GM10248 (cell line): ENCODE results near the gene SPAG16.

Experiments
- CTCF ChIA-PET: fragments of 300-600 bp; sonication (Branson Sonifier 250); formaldehyde crosslinking; extraction: SDS; loops from one replicate; lab custom pipeline; 2021; ENCODE audit warnings: antibody characterized with exemption; lab: Yijun Ruan, JAX
- POLR2A ChIA-PET: fragments of 350-650 bp; sonication (Branson Sonifier 250); formaldehyde crosslinking; extraction: SDS; loops from one replicate; lab custom pipeline; 2020; ENCODE audit warnings: antibody characterized with exemption; lab: Yijun Ruan, JAX
- DNase-seq: peaks from one replicate; pipeline ENCODE4 v3.0.0; 2012; ENCODE audit errors: extremely low spot score
- TF ChIP-seq, protein P1 (sequence below): IDR thresholded peaks from 2 replicates; pipeline ENCODE4 v1.5.1; 2012; ENCODE audit warnings: mild to moderate bottlenecking, low read depth; ENCODE audit errors: extremely low read depth, missing control alignments, control extremely low read depth

SPAG16 gene

DNA sequence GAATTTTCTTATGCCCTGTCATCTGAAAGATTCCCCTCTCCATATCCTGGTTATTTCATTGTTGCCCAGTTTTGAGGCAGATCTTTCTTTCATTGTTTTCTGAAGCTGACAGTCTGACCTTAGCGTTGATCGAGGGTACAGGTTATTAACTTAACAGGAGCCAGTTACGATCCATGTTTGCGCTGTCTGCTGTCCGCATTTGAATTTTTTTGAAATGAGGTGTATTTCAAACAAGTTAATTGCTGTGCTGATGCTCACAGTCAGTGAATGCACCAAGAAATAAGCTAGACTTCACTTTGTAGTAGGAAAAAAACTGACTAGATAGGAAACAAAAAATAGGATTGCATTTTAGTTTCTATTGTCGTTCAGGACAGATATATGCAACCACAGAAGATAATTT is 34.8 kb upstream of the SPAG16 start:
- POLR2A ChIA-PET: no interaction called here
- DNase-seq: no peak
- TF ChIP-seq, protein P1, sequence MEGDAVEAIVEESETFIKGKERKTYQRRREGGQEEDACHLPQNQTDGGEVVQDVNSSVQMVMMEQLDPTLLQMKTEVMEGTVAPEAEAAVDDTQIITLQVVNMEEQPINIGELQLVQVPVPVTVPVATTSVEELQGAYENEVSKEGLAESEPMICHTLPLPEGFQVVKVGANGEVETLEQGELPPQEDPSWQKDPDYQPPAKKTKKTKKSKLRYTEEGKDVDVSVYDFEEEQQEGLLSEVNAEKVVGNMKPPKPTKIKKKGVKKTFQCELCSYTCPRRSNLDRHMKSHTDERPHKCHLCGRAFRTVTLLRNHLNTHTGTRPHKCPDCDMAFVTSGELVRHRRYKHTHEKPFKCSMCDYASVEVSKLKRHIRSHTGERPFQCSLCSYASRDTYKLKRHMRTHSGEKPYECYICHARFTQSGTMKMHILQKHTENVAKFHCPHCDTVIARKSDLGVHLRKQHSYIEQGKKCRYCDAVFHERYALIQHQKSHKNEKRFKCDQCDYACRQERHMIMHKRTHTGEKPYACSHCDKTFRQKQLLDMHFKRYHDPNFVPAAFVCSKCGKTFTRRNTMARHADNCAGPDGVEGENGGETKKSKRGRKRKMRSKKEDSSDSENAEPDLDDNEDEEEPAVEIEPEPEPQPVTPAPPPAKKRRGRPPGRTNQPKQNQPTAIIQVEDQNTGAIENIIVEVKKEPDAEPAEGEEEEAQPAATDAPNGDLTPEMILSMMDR: no peak
- CTCF ChIA-PET: interaction anchor here (1.4 kb wide), 1 partner anchor 1581 kb away, joined by 3 read pairs; no protein-coding TSS in a partner anchor

DNA sequence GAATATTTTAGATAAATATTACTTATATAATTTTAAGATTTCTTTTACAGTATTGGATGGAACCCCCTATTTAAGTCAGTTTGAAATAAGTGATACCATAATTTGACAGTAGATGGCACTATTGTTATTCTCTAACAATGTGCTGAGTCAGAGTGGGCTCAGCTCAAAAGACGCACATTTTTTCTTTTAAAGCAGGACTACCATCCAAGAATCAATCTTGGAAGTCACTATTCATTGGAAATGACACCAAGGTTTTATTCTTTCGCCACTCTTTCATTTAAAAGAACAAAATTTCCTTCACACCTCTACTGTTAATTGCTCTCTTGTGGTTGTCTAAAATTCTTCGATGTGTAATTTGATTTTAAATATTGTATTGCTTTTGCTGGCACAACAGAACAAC is 32.6 kb upstream of the SPAG16 start:
- peak; percentile 35 for DNase-seq
- POLR2A ChIA-PET: no interaction called here

DNA sequence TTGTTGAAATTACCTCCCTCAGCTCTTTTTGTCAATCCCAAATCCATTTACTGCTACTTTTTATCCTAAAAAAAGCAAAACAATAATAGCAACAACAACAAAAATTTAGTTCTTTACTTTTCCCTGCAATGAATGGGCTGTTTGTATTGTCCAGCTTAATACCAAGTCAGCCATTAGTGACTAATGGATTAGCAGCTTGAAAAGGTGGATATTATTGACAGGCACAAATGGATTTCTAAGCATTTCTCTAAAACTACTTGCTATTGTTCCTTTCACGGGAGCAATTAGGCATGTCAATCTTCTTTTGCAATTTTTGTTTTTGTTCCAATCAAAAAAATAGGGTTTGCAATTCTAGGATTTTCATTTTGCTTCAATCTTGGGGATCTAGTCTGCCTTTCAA is 32.1 kb upstream of the SPAG16 start:
- POLR2A ChIA-PET: no interaction called here
- TF ChIP-seq, protein P1: no peak
- DNase-seq: no peak
- CTCF ChIA-PET: interaction anchor here (1.0 to 2.2 kb wide), 6 partner anchors 8 to 516 kb away, joined by 3 to 10 read pairs (median 4); partner anchors contain the start of gene SPAG16

More for the DNA sequence above, 32.6 kb upstream of the SPAG16 start:
- CTCF ChIA-PET: interaction anchor here (1.0 to 2.2 kb wide), 6 partner anchors 9 to 516 kb away, joined by 3 to 10 read pairs (median 4); partner anchors contain the start of gene SPAG16
- TF ChIP-seq, protein P1: peak; percentile 49

DNA sequence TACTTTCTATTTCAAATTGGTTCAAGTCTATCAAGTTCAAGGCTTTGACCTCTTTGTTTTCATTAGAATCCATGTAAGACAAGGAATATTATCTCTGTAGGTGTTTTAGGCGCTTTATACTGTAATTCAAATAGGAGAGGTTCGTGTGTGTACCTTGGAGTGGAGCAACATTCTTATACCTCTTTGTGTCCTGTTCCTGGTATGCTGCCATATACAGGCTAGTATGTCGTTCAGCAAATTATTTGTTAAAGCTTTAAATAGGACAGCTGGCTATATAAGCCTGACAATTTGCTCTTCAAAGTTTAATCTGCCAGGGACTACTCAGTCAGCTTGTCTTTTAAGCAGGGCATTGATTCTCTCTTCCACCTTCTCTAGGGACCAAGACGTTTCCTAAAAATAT is 31.1 kb upstream of the SPAG16 start:
- DNase-seq: no peak
- CTCF ChIA-PET: interaction anchor here (1.1 to 1.5 kb wide), 4 partner anchors 10 to 27 kb away, joined by 3 to 6 read pairs (median 3); no protein-coding TSS in a partner anchor

DNA sequence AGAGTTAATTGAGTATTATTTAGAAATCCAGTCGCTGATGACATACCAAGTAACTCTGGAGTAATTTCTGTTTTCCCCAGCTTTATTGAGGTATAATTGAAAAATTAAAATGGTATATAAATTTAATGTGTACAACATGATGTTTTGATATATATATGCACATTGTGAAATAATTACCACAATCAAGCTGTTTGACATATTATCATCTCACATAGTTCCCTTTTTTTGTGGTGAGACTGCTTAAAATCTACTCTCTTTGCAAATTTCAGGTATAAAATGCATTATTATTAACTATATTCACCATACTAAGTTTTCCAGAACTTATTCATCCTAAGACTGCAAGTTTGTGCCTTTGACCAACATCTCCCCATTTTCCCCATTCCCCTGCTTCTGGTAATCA is 25.0 kb upstream of the SPAG16 start:
- ChIA-PET CTCF (interaction anchor here (1.3 kb wide), 1 partner anchor 23 kb away, joined by 3 read pairs; no protein-coding TSS in a partner anchor), POLR2A (no interaction called here)
- TF ChIP-seq, protein P1: no peak
- no peak for DNase-seq

More for the DNA sequence above, 31.1 kb upstream of the SPAG16 start:
- POLR2A ChIA-PET: no interaction called here
- TF ChIP-seq, protein P1: no peak

DNA sequence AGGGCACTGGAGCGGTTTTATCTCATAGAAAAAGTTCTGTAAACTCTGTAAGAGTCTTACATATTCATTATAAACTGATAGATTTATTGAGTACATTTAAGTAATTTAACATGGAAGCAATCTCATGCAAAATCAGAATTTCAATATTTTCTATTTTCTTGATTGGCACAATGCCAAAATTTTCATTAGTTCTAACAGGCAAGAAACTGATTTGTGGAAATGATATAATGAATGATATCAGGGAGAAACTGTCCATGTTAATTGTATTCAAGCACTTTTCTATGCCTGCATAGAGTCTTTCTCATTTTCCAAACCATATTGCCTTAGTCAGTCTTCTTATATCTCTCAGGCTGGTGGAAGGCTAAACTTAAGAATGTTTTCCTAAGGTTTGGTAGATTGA is 23.0 kb upstream of the SPAG16 start:
- ChIA-PET CTCF (interaction anchor here (1.3 kb wide), 1 partner anchor 10 kb away, joined by 5 read pairs; no protein-coding TSS in a partner anchor), POLR2A (no interaction called here)
- DNase-seq: no peak
- TF ChIP-seq, protein P1: no peak

DNA sequence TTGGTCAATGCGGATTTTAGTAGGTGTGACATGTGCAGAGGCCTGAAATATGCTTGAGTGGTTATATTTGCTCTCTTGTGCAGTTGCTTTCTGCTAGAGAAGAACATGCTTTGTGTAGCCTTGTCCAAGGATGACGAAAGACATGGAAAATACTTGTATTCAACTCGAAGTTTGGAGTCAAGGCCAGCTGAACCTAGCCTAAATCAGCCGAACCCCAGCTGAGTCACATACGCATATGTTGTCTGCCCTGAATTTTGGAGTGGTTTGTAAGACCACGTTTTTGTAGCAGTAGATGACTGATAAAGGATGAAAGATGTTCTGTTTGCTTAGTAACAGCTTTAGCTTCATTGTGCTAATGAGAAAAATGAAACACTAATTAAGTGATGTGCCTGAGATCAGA is 22.5 kb upstream of the SPAG16 start:
- TF ChIP-seq, protein P1: no peak
- no peak for DNase-seq
- ChIA-PET POLR2A (no interaction called here), CTCF (no interaction called here)
